ENCODE data around the gene SLC7A1. TPM values are rescaled to one million over a fixed set of nuclear protein-coding genes. Genes with fewer than 3 reads are reported as not detected.

Gene SLC7A1
- total RNA-seq, 2 experiments from 2014 or later = 39.5 to 141 TPM

DNA sequence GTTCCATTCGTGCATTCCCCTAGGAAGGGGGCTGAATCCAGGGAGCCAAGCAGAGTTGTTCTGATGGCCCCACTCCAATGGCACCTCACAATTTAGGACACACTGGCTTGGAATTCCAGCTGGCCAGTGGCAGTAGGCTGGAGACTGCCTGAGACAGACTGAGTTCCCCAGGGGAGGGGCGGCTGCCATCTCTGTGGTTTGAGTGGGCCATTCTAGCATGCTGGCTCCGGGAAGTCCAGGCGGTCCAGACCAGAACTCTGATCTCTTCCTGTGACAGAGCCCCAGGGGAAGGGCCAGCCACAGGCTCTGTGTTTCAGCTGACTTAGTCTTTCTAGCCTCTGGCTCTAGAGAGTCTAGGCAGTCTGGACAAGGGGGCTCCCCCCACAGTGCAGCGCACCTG lies 29.5 kb upstream of the SLC7A1 start:
- no peak overlapping the region for H2AFZ ChIP-seq (ENCODE audit: low read length)
- TF ChIP-seq, protein P1, sequence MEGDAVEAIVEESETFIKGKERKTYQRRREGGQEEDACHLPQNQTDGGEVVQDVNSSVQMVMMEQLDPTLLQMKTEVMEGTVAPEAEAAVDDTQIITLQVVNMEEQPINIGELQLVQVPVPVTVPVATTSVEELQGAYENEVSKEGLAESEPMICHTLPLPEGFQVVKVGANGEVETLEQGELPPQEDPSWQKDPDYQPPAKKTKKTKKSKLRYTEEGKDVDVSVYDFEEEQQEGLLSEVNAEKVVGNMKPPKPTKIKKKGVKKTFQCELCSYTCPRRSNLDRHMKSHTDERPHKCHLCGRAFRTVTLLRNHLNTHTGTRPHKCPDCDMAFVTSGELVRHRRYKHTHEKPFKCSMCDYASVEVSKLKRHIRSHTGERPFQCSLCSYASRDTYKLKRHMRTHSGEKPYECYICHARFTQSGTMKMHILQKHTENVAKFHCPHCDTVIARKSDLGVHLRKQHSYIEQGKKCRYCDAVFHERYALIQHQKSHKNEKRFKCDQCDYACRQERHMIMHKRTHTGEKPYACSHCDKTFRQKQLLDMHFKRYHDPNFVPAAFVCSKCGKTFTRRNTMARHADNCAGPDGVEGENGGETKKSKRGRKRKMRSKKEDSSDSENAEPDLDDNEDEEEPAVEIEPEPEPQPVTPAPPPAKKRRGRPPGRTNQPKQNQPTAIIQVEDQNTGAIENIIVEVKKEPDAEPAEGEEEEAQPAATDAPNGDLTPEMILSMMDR (conservative IDR thresholded peaks at IDR 0.05; ENCODE audit: low read length) = no peak
- TF ChIP-seq EZH2phosphoT487 (IDR thresholded peaks at IDR 0.05; ENCODE audit: borderline replicate concordance, low read depth, low read length) = no peak
- no TSS peak for BruUV-seq (replicated peaks)
- intact Hi-C loops (cut with micrococcal nuclease; ENCODE audit: unreplicated experiment) = no loop called here
- no peaks in the 10 kb centered on the region for H3K9me2 ChIP-seq (ENCODE audit: insufficient read depth, low read length)
- no peak overlapping the region for H3K4me2 ChIP-seq (ENCODE audit: low read length)
- H3K9me3 ChIP-seq (ENCODE audit: low read length) = no peaks in the 10 kb centered on the region
- no peaks in the 10 kb centered on the region for H3K4me1 ChIP-seq (ENCODE audit: insufficient read depth, low read length, poor library complexity, severe bottlenecking)
- no peaks in the 10 kb centered on the region for H4K20me1 ChIP-seq (ENCODE audit: insufficient read depth, low read length)
- ChIA-PET POLR2A (no interaction called here), CTCF (ENCODE audit: unreplicated experiment) (no interaction called here)
- H3K36me3 ChIP-seq (ENCODE audit: insufficient read depth, low read length) = no peaks in the 10 kb centered on the region
- no peak for DNase-seq (ENCODE audit: low spot score)
- no peak overlapping the region for H3K27ac ChIP-seq (ENCODE audit: low read depth, low read length, poor library complexity, severe bottlenecking)
- no peak overlapping the region for H3K4me3 ChIP-seq (ENCODE audit: low read depth, low read length, poor library complexity, severe bottlenecking)
- no peaks in the 10 kb centered on the region for H3K79me2 ChIP-seq (ENCODE audit: insufficient read depth, low read depth, low read length)

DNA sequence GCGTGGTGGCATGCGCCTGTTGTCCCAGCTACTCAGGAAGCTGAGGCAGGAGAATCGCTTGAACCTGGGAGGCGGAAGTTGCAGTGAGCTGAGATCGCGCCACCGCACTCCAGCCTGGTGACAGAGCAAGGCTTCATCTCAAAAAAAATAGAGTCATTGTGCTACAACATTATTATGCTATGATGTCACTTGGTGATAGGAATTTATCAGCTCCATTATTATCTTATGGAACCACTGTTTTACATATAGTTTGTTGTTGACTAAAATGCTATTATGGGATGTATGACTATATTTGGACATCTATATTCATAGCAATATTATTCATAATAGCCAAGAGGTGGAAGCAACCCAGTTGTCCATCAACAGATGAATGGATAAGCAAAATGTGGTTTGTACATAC lies 26.4 kb upstream of the SLC7A1 start:
- no TSS peak for BruUV-seq (replicated peaks)

DNA sequence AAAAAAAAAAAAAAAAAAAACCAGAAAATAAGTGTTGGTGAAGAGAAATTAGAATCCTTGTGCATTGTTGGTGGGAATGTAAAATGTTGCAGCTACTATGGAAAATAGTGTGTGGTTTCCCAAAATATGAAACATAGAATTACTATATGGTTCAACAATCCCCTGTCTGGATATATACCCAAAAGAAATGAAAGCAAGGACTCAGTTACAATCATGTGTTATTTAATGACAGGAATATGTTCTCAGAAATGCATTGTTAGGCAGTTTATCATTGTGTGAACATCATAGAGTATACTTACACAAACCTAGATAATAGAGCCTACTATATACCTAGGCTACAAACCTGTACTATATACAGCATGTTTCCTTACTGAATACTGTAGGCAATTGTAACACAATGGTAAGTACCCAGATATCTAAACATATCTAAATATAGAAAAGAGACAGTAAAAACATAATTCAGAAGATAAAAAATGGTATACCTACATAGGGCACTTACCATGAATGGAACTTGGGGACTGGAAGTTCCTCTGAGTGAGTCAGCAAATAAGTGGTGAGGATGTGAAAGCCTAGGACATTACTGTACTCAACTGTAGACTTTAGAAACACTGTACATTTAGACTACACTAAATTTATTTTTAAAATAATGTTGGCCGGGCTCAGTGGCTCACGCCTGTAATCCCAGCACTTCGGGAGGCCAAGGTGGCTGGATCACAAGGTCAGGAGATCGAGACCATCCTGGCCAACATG lies 25.7 kb upstream of the SLC7A1 start:
- H3K4me2 ChIP-seq (ENCODE audit: low read length) = no peak overlapping the region
- no peak overlapping the region for H3K27ac ChIP-seq (ENCODE audit: low read depth, low read length, poor library complexity, severe bottlenecking)
- POLR2A ChIA-PET = no interaction called here
- H3K4me3 ChIP-seq (ENCODE audit: low read depth, low read length, poor library complexity, severe bottlenecking) = no peak overlapping the region
- TF ChIP-seq, protein P1 (conservative IDR thresholded peaks at IDR 0.05; ENCODE audit: low read length) = no peak
- TF ChIP-seq EZH2phosphoT487 (IDR thresholded peaks at IDR 0.05; ENCODE audit: borderline replicate concordance, low read depth, low read length) = no peak
- intact Hi-C loops (cut with micrococcal nuclease; ENCODE audit: unreplicated experiment) = no loop called here
- no peaks in the 10 kb centered on the region for H3K36me3 ChIP-seq (ENCODE audit: insufficient read depth, low read length)
- no peaks in the 10 kb centered on the region for H3K9me3 ChIP-seq (ENCODE audit: low read length)
- BruUV-seq (replicated peaks) = no TSS peak
- H3K4me1 ChIP-seq (ENCODE audit: insufficient read depth, low read length, poor library complexity, severe bottlenecking) = no peaks in the 10 kb centered on the region
- no peak overlapping the region for H2AFZ ChIP-seq (ENCODE audit: low read length)
- no peaks in the 10 kb centered on the region for H3K9me2 ChIP-seq (ENCODE audit: insufficient read depth, low read length)
- H3K79me2 ChIP-seq (ENCODE audit: insufficient read depth, low read depth, low read length) = no peaks in the 10 kb centered on the region
- no peak for DNase-seq (ENCODE audit: low spot score)
- H4K20me1 ChIP-seq (ENCODE audit: insufficient read depth, low read length) = no peaks in the 10 kb centered on the region
- CTCF ChIA-PET (ENCODE audit: unreplicated experiment) = no interaction called here

More for the DNA sequence above, 26.4 kb upstream of the SLC7A1 start:
- Histone ChIP-seq H3K4me1 (ENCODE audit: insufficient read depth, low read length, poor library complexity, severe bottlenecking) (no peaks in the 10 kb centered on the region), H3K9me2 (ENCODE audit: insufficient read depth, low read length) (no peaks in the 10 kb centered on the region), H3K9me3 (ENCODE audit: low read length) (no peaks in the 10 kb centered on the region), H4K20me1 (ENCODE audit: insufficient read depth, low read length) (no peaks in the 10 kb centered on the region), H3K4me2 (ENCODE audit: low read length) (no peak overlapping the region), H3K27ac (ENCODE audit: low read depth, low read length, poor library complexity, severe bottlenecking) (no peak overlapping the region), H2AFZ (ENCODE audit: low read length) (no peak overlapping the region), H3K36me3 (ENCODE audit: insufficient read depth, low read length) (no peaks in the 10 kb centered on the region), H3K4me3 (ENCODE audit: low read depth, low read length, poor library complexity, severe bottlenecking) (no peak overlapping the region), H3K79me2 (ENCODE audit: insufficient read depth, low read depth, low read length) (no peaks in the 10 kb centered on the region)
- ChIA-PET CTCF (ENCODE audit: unreplicated experiment) (no interaction called here), POLR2A (interaction anchor here (0.6 kb wide), 1 partner anchor 1186 kb away, joined by 5 read pairs; no protein-coding TSS in a partner anchor)
- TF ChIP-seq, protein P1 (conservative IDR thresholded peaks at IDR 0.05; ENCODE audit: low read length) = no peak
- no peak for TF ChIP-seq EZH2phosphoT487 (IDR thresholded peaks at IDR 0.05; ENCODE audit: borderline replicate concordance, low read depth, low read length)
- DNase-seq (ENCODE audit: low spot score) = no peak
- intact Hi-C loops (cut with micrococcal nuclease; ENCODE audit: unreplicated experiment) = no loop called here
